Pancreas (tissue), 10 donors: ENCODE results near the gene ANGEL2. TPM values are rescaled to one million over a fixed set of nuclear protein-coding genes. Genes with fewer than 3 reads are reported as not detected.

ENCODE experiments used
- ATAC-seq, 4 donors: fragments of 200-7000 bp; cut with Tn5 transposase; one replicate each; pipeline versions ENCODE4 v1.8.0 to v1.9.1; 2020; ENCODE audit warnings: mild to moderate bottlenecking in 4 of 4, moderate library complexity in 4 of 4
- DNase-seq, 6 donors: peaks; one replicate each; pipeline ENCODE4 v3.0.0-alpha.2; 2020
- FAIRE-seq: peaks from 2 replicates; lab custom pipeline; 2012; peaks lifted over from hg19 to GRCh38; lab: Jason Lieb, UNC
- H3K27ac ChIP-seq, 4 donors: fragments of 200-600 bp; sonication (generic); 1 replicate in 3 of 4; 2 replicates in 1 of 4; pipeline versions ENCODE4 v1.5.0 to v1.8.0; 2020
- H3K27me3 ChIP-seq, 4 donors: fragments of 200-600 bp; one replicate each; pipeline ENCODE4 v1.8.0; 2021
- H3K36me3 ChIP-seq, 3 donors: fragments of 200-600 bp; sonication (generic) in 1 of 3; one replicate each; pipeline versions ENCODE4 v1.5.0 to v1.8.0; 2020 to 2021
- H3K4me1 ChIP-seq, 3 donors: fragments of 200-600 bp; one replicate each; pipeline ENCODE4 v1.8.0; 2021
- H3K4me3 ChIP-seq, 4 donors: fragments of 200-600 bp; sonication (generic) in 2 of 4; one replicate each; pipeline versions ENCODE4 v1.5.0 to v1.8.0; 2020 to 2021
- H3K9me3 ChIP-seq, 4 donors: fragments of 200-600 bp; one replicate each; pipeline ENCODE4 v1.8.0; 2021
- CTCF ChIP-seq, 4 donors: fragments of 200-600 bp; sonication (generic) in 3 of 4; IDR thresholded peaks; one replicate each; pipeline versions ENCODE4 v1.5.0 to v1.8.0; 2021; ENCODE audit warnings: antibody characterized with exemption in 4 of 4
- WGBS, 2 donors: extraction: QIAGEN DNeasy Blood & Tissue Kit; methylation state at CpG; one replicate each; pipeline ENCODE4 v1.1.7; 2013; 5-methylcytosine and 5-hydroxymethylcytosine counted together
- intact Hi-C, 3 donors: fragments of 100-400 bp; cut with DNase I; formaldehyde crosslinking; loops; one replicate each; pipeline versions ENCODE4 v1.11.1 to v1.14.2; 2022
- polyA plus RNA-seq, 2 donors: library from polyadenylated mRNA; stranded (reverse); fragments of 200-250 nt; gene quantifications; one replicate each; pipeline ENCODE4 v1.2.3, GENCODE V29; 2013
- total RNA-seq, 6 donors: library from RNA; stranded (reverse); fragmentation: NEBNext Ultra II Directional in 4 of 6; extraction: Animal tissue kit (Norgen Biotek cat#: 25700) in 4 of 6; gene quantifications; one replicate each; pipeline versions ENCODE4 v1.2.1 to v1.2.4, GENCODE V29; 2021 to 2023
- donor health status: healthy with polysubstance abuse.
- donor health status: DM: no; HTN: no; CAD: no; lungs with moderate emphysema.
- donor health status: DM: no; HTN: no; CAD: no.
- donor health status: control.
- donor health status: control.
- donor health status: Bipolar disorder and iron deficiency.
- donor health status: DM: yes; HTN: yes; CAD: no.
- donor health status: DM: no; HTN: no; CAD: no.
- donor health status: DM: no; HTN: no; CAD: no.
- donor health status: DM: yes; HTN: yes; CAD: no.

Gene ANGEL2
- total and polyA plus RNA-seq, 8 donors: 9.8 to 17.2 (median 11.8) TPM

GRCh38 chr1:212957546-212957945 lies 58.1 kb downstream of the ANGEL2 start:
- no peak for FAIRE-seq
- H3K4me1 ChIP-seq: no peaks in the 10 kb centered on the region

GRCh38 chr1:212955961-212956620 lies 59.6 kb downstream of the ANGEL2 start:
- H3K9me3 ChIP-seq: no peaks in the 10 kb centered on the region
- H3K27me3 ChIP-seq: no peaks in the 10 kb centered on the region
- H3K4me3 ChIP-seq: no peak overlapping the region
- ATAC-seq (no peak), DNase-seq (no peak), FAIRE-seq (no peak)
- no peaks in the 10 kb centered on the region for H3K36me3 ChIP-seq
- intact Hi-C loops: no loop called here
- H3K4me1 ChIP-seq: no peaks in the 10 kb centered on the region
- 60 to 72% methylated on average over 8 of the region's 8 CpGs for WGBS, 2 donors
- no peak overlapping the region for H3K27ac ChIP-seq
- no peak for TF ChIP-seq CTCF (IDR thresholded peaks at IDR 0.05)

More at GRCh38 chr1:212957546-212957945, 58.1 kb downstream of the ANGEL2 start:
- no peak for TF ChIP-seq CTCF (IDR thresholded peaks at IDR 0.05)
- no peaks in the 10 kb centered on the region for H3K36me3 ChIP-seq
- H3K27ac ChIP-seq: no peak overlapping the region
- H3K9me3 ChIP-seq: no peaks in the 10 kb centered on the region
- intact Hi-C loops: no loop called here
- DNase-seq (no peak), ATAC-seq (no peak)
- WGBS, 2 donors: 78 to 87% methylated on average over 6 of the region's 6 CpGs
- H3K4me3 ChIP-seq: no peak overlapping the region
- no peaks in the 10 kb centered on the region for H3K27me3 ChIP-seq

GRCh38 chr1:212955098-212955497 lies 60.6 kb downstream of the ANGEL2 start:
- Histone ChIP-seq H3K4me1 (no peaks in the 10 kb centered on the region), H3K27ac (no peak overlapping the region), H3K9me3 (no peaks in the 10 kb centered on the region), H3K4me3 (no peak overlapping the region), H3K36me3 (no peaks in the 10 kb centered on the region), H3K27me3 (no peaks in the 10 kb centered on the region)
- no peak for TF ChIP-seq CTCF (IDR thresholded peaks at IDR 0.05)
- no peak for DNase-seq
- intact Hi-C loops: no loop called here
- WGBS, 2 donors: 77 to 79% methylated on average over 3 of the region's 3 CpGs
- no peak for ATAC-seq
- FAIRE-seq: no peak

GRCh38 chr1:212954514-212954913 lies 61.2 kb downstream of the ANGEL2 start:
- Histone ChIP-seq H3K36me3 (no peaks in the 10 kb centered on the region), H3K27ac (no peak overlapping the region), H3K4me3 (no peak overlapping the region), H3K4me1 (no peaks in the 10 kb centered on the region), H3K27me3 (no peaks in the 10 kb centered on the region), H3K9me3 (no peaks in the 10 kb centered on the region)
- WGBS, 2 donors: 85 to 94% methylated on average over 6 of the region's 6 CpGs
- DNase-seq (no peak), ATAC-seq (no peak), FAIRE-seq (no peak)
- intact Hi-C loops: no loop called here
- no peak for TF ChIP-seq CTCF (IDR thresholded peaks at IDR 0.05)

GRCh38 chr1:212953321-212953720 lies 62.3 kb downstream of the ANGEL2 start:
- H3K4me3 ChIP-seq: no peak overlapping the region
- H3K4me1 ChIP-seq: no peaks in the 10 kb centered on the region
- H3K27me3 ChIP-seq: no peaks in the 10 kb centered on the region
- no peak for TF ChIP-seq CTCF (IDR thresholded peaks at IDR 0.05)
- 71 to 78% methylated on average over 3 of the region's 3 CpGs for WGBS, 2 donors
- intact Hi-C loops: no loop called here
- H3K27ac ChIP-seq: no peak overlapping the region
- H3K36me3 ChIP-seq: no peaks in the 10 kb centered on the region
- DNase-seq (no peak), ATAC-seq (no peak), FAIRE-seq (no peak)
- H3K9me3 ChIP-seq: no peaks in the 10 kb centered on the region
